Measurements from ENCODE around the gene SKI.

GRCh38 chr1:2334366-2334765, 106.2 kb downstream of the SKI start:
- TF ChIP-seq CTCF (IDR thresholded peaks at IDR 0.05; ENCODE audit: borderline replicate concordance, extremely low read depth, low read length, poor library complexity, severe bottlenecking) (no peak), EZH2 (IDR thresholded peaks at IDR 0.05; ENCODE audit: borderline replicate concordance, low read depth, low read length, severe bottlenecking) (no peak)
